Activated naive CD4-positive, alpha-beta T cell treated with Interleukin-2 at 50 U/mL for 16 hours (primary cell): ENCODE measurements around the gene P2RX2.

Experiments used
- DNase-seq: peaks from one replicate; pipeline ENCODE4 v3.0.0-alpha.2; 2020

P2RX2 gene

GRCh38 chr12:132640936-132641335, 22.4 kb downstream of the P2RX2 start:
- DNase-seq: no peak

DNA sequence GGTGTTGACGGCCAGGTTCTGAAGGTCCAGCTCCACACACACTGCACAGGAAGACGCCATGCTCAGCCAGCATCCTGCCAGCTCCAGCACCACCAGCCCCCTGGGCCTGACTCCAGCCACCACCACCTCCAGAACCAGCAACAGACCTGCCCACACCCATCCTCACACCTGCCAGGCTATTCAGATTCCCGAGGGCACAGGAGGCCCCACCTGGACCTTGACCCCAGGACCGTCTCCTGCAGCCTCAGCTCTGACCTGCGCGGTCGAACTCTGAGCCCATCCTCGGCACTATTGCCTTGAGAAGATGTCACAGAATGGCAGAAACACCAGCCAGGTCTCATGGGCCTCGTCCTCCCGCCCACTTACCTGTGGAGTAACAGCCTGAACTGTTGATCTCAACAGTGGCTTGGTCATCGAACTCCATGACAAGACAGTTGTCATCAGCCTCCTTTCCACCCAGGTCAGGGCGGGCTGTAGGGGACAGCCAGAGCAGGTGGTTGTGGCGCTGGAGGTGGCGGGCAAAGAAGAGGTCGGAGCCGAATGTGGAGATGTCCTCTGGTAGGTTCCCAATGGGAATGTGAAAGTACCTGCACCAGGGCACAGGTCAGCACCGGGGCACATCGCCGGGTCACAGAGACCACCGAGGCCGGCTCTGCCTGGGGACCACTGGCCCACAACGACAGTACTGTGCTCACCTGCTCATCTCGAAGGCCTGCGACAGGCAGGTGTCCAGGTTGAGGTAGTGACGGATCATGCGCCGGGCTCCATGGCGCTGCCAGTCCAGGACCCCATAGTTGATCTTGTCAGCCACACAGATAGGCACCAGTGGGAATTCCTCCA, 23.5 kb downstream of the P2RX2 start:
- DNase-seq: no peak

- DNase-seq: no peak
Observed at GRCh38 chr12:132642846-132643835, 24.6 kb downstream of the P2RX2 start.

GRCh38 chr12:132646850-132647249, 28.3 kb downstream of the P2RX2 start:
- DNase-seq: no peak

DNA sequence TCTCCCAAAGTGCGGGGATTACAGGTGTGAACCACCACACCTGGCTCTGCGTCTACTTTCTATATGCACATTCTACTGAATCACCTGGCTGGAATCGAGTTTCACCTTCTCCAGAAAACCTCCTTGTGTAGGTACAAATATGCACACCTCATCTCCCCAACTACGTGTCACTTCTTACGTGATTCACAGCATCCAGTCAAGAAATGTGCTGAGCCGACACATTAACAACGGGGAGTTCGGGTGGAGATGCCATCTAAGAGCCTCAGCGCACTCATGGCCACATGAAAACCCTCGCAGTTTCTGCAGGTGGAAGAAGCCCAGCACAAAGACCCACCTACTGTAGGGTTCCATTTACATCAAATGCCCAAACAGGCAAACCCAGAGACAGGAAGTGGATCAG, 29.3 kb downstream of the P2RX2 start:
- DNase-seq: no peak

DNA sequence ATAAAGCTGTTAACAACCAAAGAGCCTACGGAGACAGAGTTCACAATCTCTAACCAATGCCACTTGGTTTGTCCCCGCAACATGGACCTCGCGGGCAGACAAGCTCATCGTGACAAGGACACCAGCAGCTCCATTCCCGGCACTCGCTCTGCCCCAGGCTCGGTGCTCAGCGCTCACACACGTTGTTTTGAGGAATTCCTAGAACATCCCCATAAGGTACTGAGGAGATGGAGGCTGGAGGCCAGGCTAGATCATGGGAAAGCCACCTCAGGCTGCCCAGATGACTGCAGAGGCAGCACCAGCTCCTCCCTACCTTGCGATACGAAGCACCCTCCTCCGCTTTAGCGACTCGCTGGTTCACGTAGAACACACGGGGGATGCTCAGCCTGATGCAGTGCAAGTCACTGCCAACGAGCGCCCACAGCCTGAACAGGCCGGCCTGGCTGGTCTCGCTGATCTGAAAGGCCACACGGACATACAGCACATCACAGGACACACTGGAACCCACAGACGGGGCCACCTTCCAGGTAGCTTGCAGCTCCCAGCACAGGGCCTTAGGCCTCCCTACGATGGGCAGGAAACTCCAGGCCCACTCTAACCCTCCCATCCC, 30.1 kb downstream of the P2RX2 start:
- no peak for DNase-seq

- no peak for DNase-seq
Observed at GRCh38 chr12:132649226-132649945, 30.8 kb downstream of the P2RX2 start.

DNA sequence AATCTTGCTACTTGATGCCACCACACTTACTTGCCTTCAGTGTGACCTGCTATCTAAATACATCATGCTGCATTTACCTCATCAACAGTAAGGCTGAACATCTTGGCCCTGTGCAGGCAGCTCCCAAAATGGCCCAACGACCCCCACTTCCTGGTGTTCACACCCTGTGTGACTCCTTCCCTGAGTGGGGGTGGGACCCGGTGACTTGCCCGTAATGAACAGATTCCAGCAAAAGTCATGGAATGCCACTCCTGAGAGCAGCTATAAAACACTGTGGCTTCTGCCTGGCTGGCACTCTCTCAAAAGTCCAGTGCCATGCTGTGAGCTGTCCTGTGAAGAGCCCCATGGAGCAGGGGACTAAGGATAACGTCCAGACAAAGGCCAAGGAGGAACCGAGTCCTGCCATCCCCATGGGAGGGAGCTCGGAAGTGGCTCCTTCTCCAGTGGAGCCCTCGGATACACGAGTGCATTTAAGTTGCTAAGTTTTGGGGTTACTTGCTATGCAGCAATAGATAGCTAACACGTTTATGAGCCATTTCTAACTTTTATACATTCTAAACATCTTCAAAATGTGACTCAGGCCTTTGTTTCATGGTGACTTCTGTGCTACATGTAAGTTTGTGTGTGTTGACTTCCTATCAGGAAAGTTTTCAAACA, 33.0 kb downstream of the P2RX2 start:
- DNase-seq: no peak

DNA sequence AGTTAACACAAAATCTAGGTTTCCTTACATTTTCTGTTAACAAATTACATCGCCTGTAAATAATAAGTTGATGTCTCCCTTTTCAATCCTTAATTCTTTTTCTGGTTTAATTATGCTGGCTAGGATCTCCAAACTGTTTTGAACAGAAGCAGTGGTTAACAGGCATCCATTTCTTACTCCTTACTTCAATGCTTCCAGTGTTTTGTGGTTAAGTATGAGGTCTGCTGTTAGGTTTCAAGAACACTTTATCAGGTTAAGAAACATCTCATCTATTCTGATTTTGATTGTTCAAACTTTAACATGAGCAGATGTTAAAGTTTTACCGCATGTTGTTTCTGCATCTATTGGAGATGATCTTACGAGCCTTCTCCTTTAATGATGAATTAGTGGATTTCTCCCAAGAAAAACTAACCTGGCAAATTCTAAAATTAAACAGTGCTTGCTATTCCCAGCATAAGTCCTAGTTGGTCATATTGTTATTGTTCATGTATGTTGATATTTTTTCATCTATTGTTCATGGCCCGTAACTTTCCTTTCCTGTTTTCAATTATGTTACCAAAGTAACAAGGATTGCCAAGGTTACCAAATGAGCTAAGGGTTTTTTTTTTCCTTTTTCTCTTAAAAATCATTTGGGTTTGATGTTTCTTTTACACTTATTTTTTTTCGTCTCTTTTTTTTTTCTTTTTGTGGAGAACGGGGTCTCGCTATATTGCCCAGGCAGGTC, 35.2 kb downstream of the P2RX2 start:
- no peak for DNase-seq

DNA sequence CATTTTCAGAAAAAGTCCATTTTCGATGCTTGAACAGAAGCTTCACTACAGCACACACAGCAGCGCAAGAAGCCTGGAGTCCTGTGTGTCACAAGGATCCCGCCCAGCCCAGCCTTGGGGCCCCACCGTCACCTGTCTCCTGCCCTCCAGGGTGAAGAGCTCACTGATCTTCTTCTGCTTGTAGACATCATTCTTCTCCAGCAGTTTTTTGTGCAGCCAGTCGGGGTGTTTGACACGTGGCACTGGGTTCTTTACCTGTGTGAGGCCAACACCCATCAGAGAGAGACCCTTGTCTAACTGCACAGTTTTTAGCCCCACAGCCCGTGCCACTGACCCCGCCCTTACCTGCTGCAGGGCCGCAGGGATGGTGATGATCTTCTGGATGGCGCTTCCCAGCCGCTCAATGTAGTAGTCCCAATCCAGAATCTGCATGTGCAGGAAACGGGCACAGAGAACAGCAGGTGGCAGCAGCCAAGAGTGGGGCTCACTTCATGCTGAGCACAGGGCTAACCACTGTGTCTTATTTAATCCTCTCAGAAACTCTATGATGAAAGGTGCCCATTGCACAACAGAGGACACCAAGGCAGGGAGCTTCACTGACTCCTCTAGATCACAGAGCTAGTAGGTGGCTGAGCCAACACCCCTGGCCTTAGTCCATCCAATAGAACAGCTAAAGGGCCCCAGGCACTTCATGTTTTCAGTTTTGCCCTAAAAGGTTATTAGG, 38.6 kb downstream of the P2RX2 start:
- no peak for DNase-seq

DNA sequence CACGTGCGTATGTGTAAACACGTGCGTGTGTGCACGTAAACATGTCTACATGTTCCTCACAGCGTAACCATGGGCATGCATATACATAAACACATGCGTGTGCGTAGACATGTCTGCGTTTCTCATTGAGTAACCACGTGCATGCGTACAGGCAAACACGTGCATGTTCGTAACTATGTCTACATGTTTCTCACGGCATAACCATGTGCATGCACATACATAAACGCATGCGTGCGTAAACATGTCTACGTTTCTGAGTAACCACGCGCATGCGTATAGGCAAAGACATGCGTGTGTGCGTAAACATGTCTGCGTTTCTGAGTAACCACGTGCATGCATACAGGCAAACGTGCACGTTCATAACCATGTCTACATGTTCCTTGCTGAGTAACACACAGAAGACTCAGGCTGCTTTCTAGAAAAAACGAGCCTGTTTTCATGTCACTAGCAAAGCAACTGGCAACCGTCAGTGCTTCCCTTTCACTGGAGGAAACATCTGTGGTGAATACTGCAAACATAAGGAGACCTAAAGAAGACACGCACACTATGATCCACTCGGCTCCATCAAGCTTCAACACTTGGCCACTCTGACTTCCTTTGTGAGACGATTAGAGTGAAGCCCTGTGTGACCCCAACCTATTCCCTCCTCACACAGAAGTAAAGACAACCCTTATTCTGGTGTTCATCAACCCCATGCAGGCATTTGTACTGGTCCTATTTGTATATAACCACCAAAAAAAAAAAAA, 39.7 kb downstream of the P2RX2 start:
- DNase-seq: no peak

DNA sequence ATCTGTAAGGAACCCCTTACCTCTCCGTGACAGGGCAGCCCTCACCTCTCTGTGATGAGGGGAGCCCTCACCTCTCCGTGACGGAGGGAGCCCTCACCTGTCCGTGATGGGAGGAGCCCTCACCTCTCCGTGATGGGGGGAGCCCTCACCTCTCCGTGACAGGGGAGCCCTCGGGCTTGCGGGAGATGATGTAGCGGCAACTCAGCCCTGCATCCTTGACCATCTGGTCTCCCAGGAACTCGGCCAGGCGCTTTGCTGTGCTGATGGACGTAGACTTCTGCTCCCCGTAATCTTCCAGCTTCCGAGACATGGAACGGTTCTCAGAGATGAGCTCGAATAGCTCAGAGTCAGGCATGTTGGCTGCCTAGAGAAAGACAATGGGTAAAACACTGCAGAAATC, 40.6 kb downstream of the P2RX2 start:
- DNase-seq: no peak

GRCh38 chr12:132660052-132660451, 41.5 kb downstream of the P2RX2 start:
- no peak for DNase-seq

DNA sequence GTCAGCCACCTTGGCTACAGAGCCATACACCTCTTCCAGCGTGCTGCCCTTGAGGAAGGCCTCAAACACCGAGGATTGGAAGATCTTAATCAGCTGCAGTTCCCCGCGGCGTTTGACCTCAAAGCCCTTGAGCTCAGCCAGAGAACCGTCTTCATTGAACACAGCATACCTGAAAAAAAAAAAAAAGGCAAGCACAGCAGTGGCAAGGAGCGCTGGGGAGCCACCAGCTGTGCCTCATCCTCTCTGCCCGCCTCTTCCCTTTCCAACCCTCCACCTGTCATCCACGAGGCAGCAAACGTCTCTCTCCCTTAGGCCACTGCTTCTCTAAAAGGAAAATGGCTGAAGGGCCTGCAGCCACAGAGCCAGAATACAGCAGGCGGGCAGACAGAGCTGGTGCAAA, 42.4 kb downstream of the P2RX2 start:
- no peak for DNase-seq

DNA sequence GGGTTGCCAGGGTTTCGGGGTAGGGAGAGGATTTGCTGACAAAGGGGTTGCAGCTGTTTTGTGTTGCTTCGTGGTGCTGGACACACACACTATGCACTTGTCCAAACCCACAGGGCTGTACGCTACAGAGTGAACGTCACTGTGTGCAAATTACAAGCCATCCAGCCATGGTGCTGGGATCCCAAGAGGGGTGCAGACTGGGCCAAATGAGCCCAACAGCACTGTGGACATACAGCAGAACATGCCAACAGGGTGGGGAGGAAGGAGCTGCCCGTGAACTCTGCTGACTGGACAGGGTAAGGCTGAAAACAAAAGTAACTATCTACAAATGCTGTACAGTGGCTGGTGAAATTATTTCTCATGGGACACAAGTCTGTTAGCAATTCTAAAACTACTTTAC, 43.4 kb downstream of the P2RX2 start:
- DNase-seq: no peak

GRCh38 chr12:132662901-132663755, 44.6 kb downstream of the P2RX2 start:
- no peak for DNase-seq

DNA sequence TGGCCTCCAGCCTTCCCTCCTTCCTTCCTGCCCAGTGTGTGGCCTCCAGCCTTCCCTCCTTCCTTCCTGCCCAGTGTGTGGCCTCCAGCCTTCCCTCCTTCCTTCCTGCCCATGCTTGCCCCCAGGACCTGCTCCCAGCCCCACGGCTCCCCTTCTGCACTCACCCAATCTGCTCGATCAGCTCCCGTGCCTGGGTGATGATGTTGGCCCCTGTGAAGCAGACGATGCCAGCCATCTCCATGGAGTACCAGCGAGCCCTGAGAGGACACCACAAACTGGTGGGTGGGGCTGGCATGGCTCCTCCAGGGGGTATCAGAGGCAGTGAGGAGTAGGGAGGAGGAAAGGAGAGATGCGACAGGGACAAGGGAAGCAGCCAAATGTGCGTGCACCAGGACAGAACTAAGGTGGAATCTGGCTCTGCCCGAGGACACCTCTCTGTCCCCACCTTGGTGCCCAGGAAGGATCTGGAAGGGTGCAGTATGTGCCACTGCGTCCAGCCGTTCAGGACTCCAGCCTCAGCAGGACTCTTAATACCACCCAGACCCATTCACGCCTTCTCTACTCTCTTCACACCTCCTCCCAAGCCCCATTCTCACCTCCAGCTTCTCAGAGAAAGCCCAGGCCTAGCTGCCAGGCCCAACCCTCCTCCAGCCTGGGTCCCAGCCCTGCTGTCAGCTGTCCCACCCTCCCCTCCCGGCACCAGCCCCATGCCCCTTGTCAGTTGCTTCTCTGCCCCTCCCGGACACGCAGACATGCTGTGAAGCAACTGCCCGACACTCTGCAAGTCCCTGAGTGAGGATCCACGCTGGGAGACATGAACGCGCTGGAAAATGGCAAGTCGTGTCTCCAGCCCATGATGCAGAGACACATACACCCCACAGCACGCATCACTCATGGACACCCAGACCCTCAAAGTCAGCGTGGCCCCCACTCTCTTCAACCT, 45.9 kb downstream of the P2RX2 start:
- no peak for DNase-seq

GRCh38 chr12:132665149-132665491, 46.5 kb downstream of the P2RX2 start:
- no peak for DNase-seq
